ENCODE results near the gene EML3.

The EML3 gene

DNA sequence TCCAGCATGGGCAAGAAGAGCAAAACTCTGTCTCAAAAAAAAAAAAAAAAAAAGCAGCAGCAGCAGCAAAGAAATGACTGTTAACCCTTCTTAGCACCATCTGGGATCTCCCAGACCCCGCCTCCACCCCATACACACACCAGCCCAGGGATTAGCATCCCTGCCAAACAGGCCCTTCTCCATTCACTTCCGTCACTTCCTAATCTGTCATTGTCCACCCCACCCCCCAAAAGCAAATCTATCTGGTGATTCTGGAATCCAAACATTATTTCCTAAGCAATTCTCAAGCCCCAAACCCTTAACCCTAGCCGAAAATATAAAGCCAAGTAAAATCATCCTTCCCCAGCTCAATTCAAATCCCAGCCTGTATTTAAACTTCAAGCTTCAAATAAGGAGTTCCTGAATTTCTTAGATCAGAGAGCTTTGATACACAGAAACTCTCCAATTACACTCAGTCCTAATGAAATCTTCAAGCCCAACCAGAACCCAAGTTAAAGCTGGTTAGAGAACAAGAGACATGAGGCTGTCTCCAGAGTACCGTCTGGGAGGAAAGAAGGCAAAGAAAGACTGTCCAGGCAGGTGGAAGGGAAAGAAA lies 60.0 kb downstream of the EML3 start:
- H3K9me3 ChIP-seq (ENCODE audit: control insufficient read depth, low read length): no peaks in the 10 kb centered on the region
- H3K4me1 ChIP-seq (ENCODE audit: control insufficient read depth, insufficient read depth, low read length, poor library complexity, severe bottlenecking): peaks cover 75% of the 10 kb centered on the region
- peak overlapping the region; percentile 30 for H3K4me3 ChIP-seq (ENCODE audit: insufficient read depth, low read depth, low read length, poor library complexity, severe bottlenecking)
- DNase-seq: no peak
- H3K36me3 ChIP-seq (ENCODE audit: control insufficient read depth, insufficient read depth, low read length): no peaks in the 10 kb centered on the region
- H3K27ac ChIP-seq (ENCODE audit: insufficient read depth, low read length, poor library complexity, severe bottlenecking): peak overlapping the region; percentile 99
- H3K27me3 ChIP-seq (replicated peaks; ENCODE audit: control insufficient read depth, insufficient read depth, low read length, poor library complexity, severe bottlenecking): no peaks in the 10 kb centered on the region
